ENCODE data around the gene TGIF2. TPM values are rescaled to one million over a fixed set of nuclear protein-coding genes. Genes with fewer than 3 reads are reported as not detected.

TGIF2 gene
- total RNA-seq, 5 donors from 2014 or later (not counting 1 experiment from before 2014, with no cell fraction given): 31.2 to 39.7 (median 35.6) TPM

- Histone ChIP-seq H3K4me1 (ENCODE audit: control insufficient read depth in 1 of 2, extremely low read depth in 1 of 2, insufficient read depth in 2 of 2, low read length in 2 of 2) (no peaks in the 10 kb centered on the region), H3K4me3 (ENCODE audit: control insufficient read depth in 1 of 2, extremely low read depth in 1 of 2, low read length in 1 of 2) (no peak overlapping the region), H3K27ac (ENCODE audit: low read length) (no peak overlapping the region), H3K36me3 (ENCODE audit: control insufficient read depth in 2 of 2, extremely low read depth in 1 of 2, insufficient read depth in 1 of 2, low read length in 1 of 2) (peaks cover 20 to 33% of the 10 kb centered on the region in 2 donors), H3K9me3 (no peaks in the 10 kb centered on the region), H3K27me3 (replicated peaks in 1 of 2; ENCODE audit: control insufficient read depth in 2 of 2, extremely low read depth in 1 of 2, insufficient read depth in 2 of 2, low read length in 1 of 2) (no peaks in the 10 kb centered on the region)
- 85% methylated on average over 6 of the region's 14 CpGs for WGBS (ENCODE audit: insufficient coverage)
- Mint-ChIP-seq H3K36me3 (peaks cover 25% of the 10 kb centered on the region), H3K9me3 (no peaks in the 10 kb centered on the region), H3K4me3 (no peak overlapping the region), H3K27me3 (no peaks in the 10 kb centered on the region), H3K27ac (peak overlapping the region in 1 of 2 donors; percentile 51), H3K4me1 (no peaks in the 10 kb centered on the region)
- ATAC-seq (replicated peaks in 1 of 4) (no peak), DNase-seq (no peak)
- POLR2A ChIA-PET: no interaction called here
- CTCF ChIA-PET: no interaction called here
These were observed 44.5 kb upstream of the TGIF2 start for GRCh38 chr20:36528875-36529417.

GRCh38 chr20:36532388-36532787, 41.0 kb upstream of the TGIF2 start:
- no peak overlapping the region for H3K4me3 ChIP-seq (ENCODE audit: control insufficient read depth in 1 of 2, extremely low read depth in 1 of 2, low read length in 1 of 2)
- Mint-ChIP-seq H3K4me1 (no peaks in the 10 kb centered on the region), H3K27ac (no peak overlapping the region), H3K27me3 (no peaks in the 10 kb centered on the region), H3K36me3 (peaks cover 10% of the 10 kb centered on the region), H3K9me3 (no peaks in the 10 kb centered on the region), H3K4me3 (no peak overlapping the region)
- no peak for DNase-seq
- H3K27ac ChIP-seq (ENCODE audit: low read length): no peak overlapping the region
- no peaks in the 10 kb centered on the region for H3K27me3 ChIP-seq (replicated peaks in 1 of 2; ENCODE audit: control insufficient read depth in 2 of 2, extremely low read depth in 1 of 2, insufficient read depth in 2 of 2, low read length in 1 of 2)
- ATAC-seq (replicated peaks in 1 of 4): no peak
- ChIA-PET POLR2A (no interaction called here), CTCF (no interaction called here)
- WGBS (ENCODE audit: insufficient coverage): 86% methylated on average over 6 of the region's 10 CpGs
- no peaks in the 10 kb centered on the region for H3K4me1 ChIP-seq (ENCODE audit: control insufficient read depth in 1 of 2, extremely low read depth in 1 of 2, insufficient read depth in 2 of 2, low read length in 2 of 2)
- peaks cover 3% of the 10 kb centered on the region in 2 donors for H3K36me3 ChIP-seq (ENCODE audit: control insufficient read depth in 2 of 2, extremely low read depth in 1 of 2, insufficient read depth in 1 of 2, low read length in 1 of 2)
- no peaks in the 10 kb centered on the region for H3K9me3 ChIP-seq

DNA sequence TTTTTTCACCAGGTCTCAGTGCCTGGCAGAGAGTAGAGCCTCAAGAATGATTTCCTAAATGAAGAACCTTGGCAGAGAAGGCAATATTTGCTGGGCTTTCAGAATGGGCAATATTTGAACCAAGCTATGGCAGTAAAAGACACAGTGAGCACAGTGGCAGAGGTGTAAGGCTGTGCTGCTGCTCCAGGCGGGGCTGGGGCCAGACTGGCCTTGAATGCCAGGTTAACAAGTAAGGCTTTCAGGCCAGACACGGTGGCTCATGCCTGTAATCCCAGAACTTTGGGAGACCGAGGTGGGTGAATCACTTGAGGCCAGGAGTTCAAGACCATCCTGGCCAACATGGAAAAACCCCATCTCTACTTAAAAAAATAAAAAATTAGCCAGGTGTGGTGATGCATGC, 40.6 kb upstream of the TGIF2 start:
- Mint-ChIP-seq H3K27ac (no peak overlapping the region), H3K4me3 (no peak overlapping the region), H3K36me3 (peaks cover 5% of the 10 kb centered on the region), H3K9me3 (no peaks in the 10 kb centered on the region), H3K27me3 (no peaks in the 10 kb centered on the region), H3K4me1 (no peaks in the 10 kb centered on the region)
- no peak for ATAC-seq (replicated peaks in 1 of 4)
- H3K4me3 ChIP-seq (ENCODE audit: control insufficient read depth in 1 of 2, extremely low read depth in 1 of 2, low read length in 1 of 2): no peak overlapping the region
- H3K9me3 ChIP-seq: no peaks in the 10 kb centered on the region
- ChIA-PET CTCF (no interaction called here), POLR2A (no interaction called here)
- H3K27me3 ChIP-seq (replicated peaks in 1 of 2; ENCODE audit: control insufficient read depth in 2 of 2, extremely low read depth in 1 of 2, insufficient read depth in 2 of 2, low read length in 1 of 2): no peaks in the 10 kb centered on the region
- no peaks in the 10 kb centered on the region for H3K4me1 ChIP-seq (ENCODE audit: control insufficient read depth in 1 of 2, extremely low read depth in 1 of 2, insufficient read depth in 2 of 2, low read length in 2 of 2)
- DNase-seq: no peak
- no peaks in the 10 kb centered on the region for H3K36me3 ChIP-seq (ENCODE audit: control insufficient read depth in 2 of 2, extremely low read depth in 1 of 2, insufficient read depth in 1 of 2, low read length in 1 of 2)
- WGBS (ENCODE audit: insufficient coverage): 75% methylated on average over 1 of the region's 3 CpGs
- H3K27ac ChIP-seq (ENCODE audit: low read length): no peak overlapping the region

GRCh38 chr20:36538026-36538722, 35.2 kb upstream of the TGIF2 start:
- Mint-ChIP-seq H3K9me3 (no peaks in the 10 kb centered on the region), H3K36me3 (no peaks in the 10 kb centered on the region), H3K4me3 (no peak overlapping the region), H3K4me1 (peaks cover 0 to 3% (median 2%) of the 10 kb centered on the region in 3 donors), H3K27me3 (peaks cover 0 to 6% of the 10 kb centered on the region in 2 donors), H3K27ac (no peak overlapping the region)
- no peak overlapping the region for H3K4me3 ChIP-seq (ENCODE audit: control insufficient read depth in 1 of 2, extremely low read depth in 1 of 2, low read length in 1 of 2)
- H3K9me3 ChIP-seq: no peaks in the 10 kb centered on the region
- ATAC-seq (replicated peaks in 1 of 4) (no peak), DNase-seq (no peak)
- H3K4me1 ChIP-seq (ENCODE audit: control insufficient read depth in 1 of 2, extremely low read depth in 1 of 2, insufficient read depth in 2 of 2, low read length in 2 of 2): peaks cover 0 to 8% of the 10 kb centered on the region in 2 experiments
- no peaks in the 10 kb centered on the region for H3K36me3 ChIP-seq (ENCODE audit: control insufficient read depth in 2 of 2, extremely low read depth in 1 of 2, insufficient read depth in 1 of 2, low read length in 1 of 2)
- CTCF ChIA-PET: no interaction called here
- H3K27ac ChIP-seq (ENCODE audit: low read length): no peak overlapping the region
- peaks cover 0 to 17% of the 10 kb centered on the region in 2 experiments for H3K27me3 ChIP-seq (replicated peaks in 1 of 2; ENCODE audit: control insufficient read depth in 2 of 2, extremely low read depth in 1 of 2, insufficient read depth in 2 of 2, low read length in 1 of 2)
- POLR2A ChIA-PET: no interaction called here
- 89% methylated on average over 8 of the region's 11 CpGs for WGBS (ENCODE audit: insufficient coverage)

DNA sequence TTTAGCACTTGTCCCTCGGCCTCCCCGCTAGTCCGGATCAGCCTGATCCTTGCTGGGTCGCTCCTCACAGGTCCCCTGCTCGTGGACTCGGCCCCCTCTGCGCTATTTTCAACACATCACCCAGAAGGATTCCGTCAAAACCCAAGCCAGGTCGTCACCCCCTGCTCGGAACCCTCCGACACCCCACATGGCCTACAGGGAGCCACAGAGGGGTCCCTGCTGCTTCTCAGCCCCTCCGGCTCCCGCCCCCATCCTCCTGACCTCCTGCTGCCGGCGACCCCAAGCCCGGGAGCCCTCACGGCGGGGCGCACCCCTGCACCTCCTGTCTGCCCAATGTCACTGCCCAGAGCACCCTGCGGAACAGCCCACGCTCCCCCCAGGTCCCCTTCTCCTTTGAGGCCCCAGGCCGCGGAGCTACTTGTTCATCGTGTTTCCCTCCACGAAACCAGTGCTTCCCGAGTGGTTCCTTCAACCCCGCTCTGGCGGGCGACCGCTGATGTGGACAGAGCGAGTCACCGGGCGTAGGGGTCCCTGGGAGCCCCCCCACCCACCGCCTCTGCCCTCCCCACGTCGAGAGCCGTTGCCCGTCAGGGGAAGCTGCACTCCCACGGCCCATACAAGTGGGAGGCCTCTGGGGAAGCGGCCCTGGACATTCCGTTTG, 32.7 kb upstream of the TGIF2 start:
- Mint-ChIP-seq H3K27me3 (peaks cover 0 to 6% of the 10 kb centered on the region in 2 donors), H3K4me1 (peaks cover 0 to 3% (median 2%) of the 10 kb centered on the region in 3 donors), H3K36me3 (no peaks in the 10 kb centered on the region), H3K27ac (no peak overlapping the region), H3K4me3 (peak overlapping the region in 1 of 3 donors; percentile 16), H3K9me3 (no peaks in the 10 kb centered on the region)
- Histone ChIP-seq H3K4me1 (ENCODE audit: control insufficient read depth in 1 of 2, extremely low read depth in 1 of 2, insufficient read depth in 2 of 2, low read length in 2 of 2) (peaks cover 0 to 8% of the 10 kb centered on the region in 2 experiments), H3K9me3 (no peaks in the 10 kb centered on the region), H3K27ac (ENCODE audit: low read length) (no peak overlapping the region), H3K36me3 (ENCODE audit: control insufficient read depth in 2 of 2, extremely low read depth in 1 of 2, insufficient read depth in 1 of 2, low read length in 1 of 2) (no peaks in the 10 kb centered on the region), H3K4me3 (ENCODE audit: control insufficient read depth in 1 of 2, extremely low read depth in 1 of 2, low read length in 1 of 2) (no peak overlapping the region), H3K27me3 (replicated peaks in 1 of 2; ENCODE audit: control insufficient read depth in 2 of 2, extremely low read depth in 1 of 2, insufficient read depth in 2 of 2, low read length in 1 of 2) (peaks cover 0 to 17% of the 10 kb centered on the region in 2 experiments)
- ChIA-PET CTCF (interaction anchor here in 1 of 2 donors (0.6 kb wide), 1 partner anchor 288 kb away, joined by 15 read pairs; no protein-coding TSS in a partner anchor), POLR2A (interaction anchor here in 1 of 2 donors (0.6 kb wide), 1 partner anchor 89 kb away, joined by 8 read pairs; no protein-coding TSS in a partner anchor)
- no peak for ATAC-seq (replicated peaks in 1 of 4)
- no peak for DNase-seq
- 83% methylated on average over 31 of the region's 41 CpGs for WGBS (ENCODE audit: insufficient coverage)

GRCh38 chr20:36541227-36541767, 32.1 kb upstream of the TGIF2 start, which contains the start of gene MYL9:
TSS of gene MYL9 (plus strand) at chr20:36541519. CDS start at chr20:36544885, 3,366 bp downstream.
- Histone ChIP-seq H3K4me1 (ENCODE audit: control insufficient read depth in 1 of 2, extremely low read depth in 1 of 2, insufficient read depth in 2 of 2, low read length in 2 of 2) (peaks cover 0 to 8% of the 10 kb centered on the region in 2 experiments), H3K27ac (ENCODE audit: low read length) (no peak within 1 kb of the TSS), H3K27me3 (replicated peaks in 1 of 2; ENCODE audit: control insufficient read depth in 2 of 2, extremely low read depth in 1 of 2, insufficient read depth in 2 of 2, low read length in 1 of 2) (peaks cover 0 to 17% of the 10 kb centered on the region in 2 experiments), H3K36me3 (ENCODE audit: control insufficient read depth in 2 of 2, extremely low read depth in 1 of 2, insufficient read depth in 1 of 2, low read length in 1 of 2) (no peaks in the 10 kb centered on the region), H3K9me3 (no peaks in the 10 kb centered on the region), H3K4me3 (ENCODE audit: control insufficient read depth in 1 of 2, extremely low read depth in 1 of 2, low read length in 1 of 2) (no peak within 1 kb of the TSS)
- Mint-ChIP-seq H3K27me3 (peaks cover 0 to 6% of the 10 kb centered on the region in 2 donors), H3K27ac (no peak within 1 kb of the TSS), H3K9me3 (no peaks in the 10 kb centered on the region), H3K4me1 (peaks cover 0 to 3% (median 2%) of the 10 kb centered on the region in 3 donors), H3K4me3 (peak within 1 kb of the TSS in 1 of 3 donors; percentile 16), H3K36me3 (no peaks in the 10 kb centered on the region)
- ChIA-PET CTCF (interaction anchor here in 1 of 2 donors (0.6 kb wide), 1 partner anchor 288 kb away, joined by 15 read pairs; no protein-coding TSS in a partner anchor), POLR2A (interaction anchor here in 1 of 2 donors (0.6 kb wide), 1 partner anchor 88 kb away, joined by 8 read pairs; no protein-coding TSS in a partner anchor)
- WGBS (ENCODE audit: insufficient coverage): 25% methylated on average over 36 of the region's 41 CpGs
- ATAC-seq (replicated peaks in 1 of 4) (peak in 1 of 4 experiments; percentile 16), DNase-seq (peak in 4 of 35 experiments; percentile 7 to 32 (median 18))
